KMS-11 (cell line): Measurements from ENCODE around the gene GGA3.

Experiments used
- H2AFZ ChIP-seq: fragments of 200-600 bp; sonication (generic); 2 replicates; pipeline ENCODE4 v1.6.1; 2016; ENCODE audit warnings: antibody characterized with exemption, mixed run types, low read depth
- H3K27ac ChIP-seq: fragments of 200-600 bp; sonication (generic); 2 replicates; pipeline ENCODE4 v1.6.1; 2016; ENCODE audit warnings: mild to moderate bottlenecking, mixed run types
- H3K27me3 ChIP-seq: fragments of 200-600 bp; sonication (generic); 2 replicates; pipeline ENCODE4 v1.6.1; 2017; ENCODE audit warnings: mild to moderate bottlenecking, low read depth, mixed run types, moderate library complexity; ENCODE audit not compliant: insufficient read depth
- H3K36me3 ChIP-seq: fragments of 200-600 bp; sonication (generic); 2 replicates; pipeline ENCODE4 v1.6.1; 2017; ENCODE audit warnings: mild to moderate bottlenecking, mixed run types; ENCODE audit not compliant: insufficient read depth
- H3K4me1 ChIP-seq: fragments of 200-600 bp; sonication (generic); 2 replicates; pipeline ENCODE4 v1.6.1; 2016; ENCODE audit warnings: mild to moderate bottlenecking, low read depth, mixed run types; ENCODE audit not compliant: poor library complexity, severe bottlenecking
- H3K4me2 ChIP-seq: fragments of 200-600 bp; sonication (generic); 2 replicates; pipeline ENCODE4 v1.7.0; 2016; ENCODE audit warnings: mild to moderate bottlenecking, mixed run types
- H3K4me3 ChIP-seq: fragments of 200-600 bp; sonication (generic); IDR thresholded peaks from 2 replicates; pipeline ENCODE4 v1.6.1; 2017; ENCODE audit warnings: low read depth, low read length, mixed read lengths; ENCODE audit not compliant: insufficient read depth
- H3K79me2 ChIP-seq: fragments of 200-600 bp; sonication (generic); 2 replicates; pipeline ENCODE4 v1.6.1; 2016; ENCODE audit warnings: low read depth, mixed run types; ENCODE audit not compliant: insufficient read depth
- H3K9ac ChIP-seq: fragments of 200-600 bp; sonication (generic); 2 replicates; pipeline ENCODE4 v1.6.1; 2016; ENCODE audit warnings: mild to moderate bottlenecking, mixed run types
- H4K20me1 ChIP-seq: fragments of 200-600 bp; sonication (generic); 2 replicates; pipeline ENCODE4 v1.6.1; 2016; ENCODE audit warnings: mild to moderate bottlenecking, mixed run types; ENCODE audit not compliant: insufficient read depth
- TF ChIP-seq, protein P1 (sequence below): fragments of 200-600 bp; sonication (generic); conservative IDR thresholded peaks from 2 replicates; pipeline ENCODE4 v1.6.1; 2017; ENCODE audit warnings: low read depth, mild to moderate bottlenecking, antibody characterized with exemption, low read length, moderate library complexity, mixed read lengths

Gene GGA3

DNA sequence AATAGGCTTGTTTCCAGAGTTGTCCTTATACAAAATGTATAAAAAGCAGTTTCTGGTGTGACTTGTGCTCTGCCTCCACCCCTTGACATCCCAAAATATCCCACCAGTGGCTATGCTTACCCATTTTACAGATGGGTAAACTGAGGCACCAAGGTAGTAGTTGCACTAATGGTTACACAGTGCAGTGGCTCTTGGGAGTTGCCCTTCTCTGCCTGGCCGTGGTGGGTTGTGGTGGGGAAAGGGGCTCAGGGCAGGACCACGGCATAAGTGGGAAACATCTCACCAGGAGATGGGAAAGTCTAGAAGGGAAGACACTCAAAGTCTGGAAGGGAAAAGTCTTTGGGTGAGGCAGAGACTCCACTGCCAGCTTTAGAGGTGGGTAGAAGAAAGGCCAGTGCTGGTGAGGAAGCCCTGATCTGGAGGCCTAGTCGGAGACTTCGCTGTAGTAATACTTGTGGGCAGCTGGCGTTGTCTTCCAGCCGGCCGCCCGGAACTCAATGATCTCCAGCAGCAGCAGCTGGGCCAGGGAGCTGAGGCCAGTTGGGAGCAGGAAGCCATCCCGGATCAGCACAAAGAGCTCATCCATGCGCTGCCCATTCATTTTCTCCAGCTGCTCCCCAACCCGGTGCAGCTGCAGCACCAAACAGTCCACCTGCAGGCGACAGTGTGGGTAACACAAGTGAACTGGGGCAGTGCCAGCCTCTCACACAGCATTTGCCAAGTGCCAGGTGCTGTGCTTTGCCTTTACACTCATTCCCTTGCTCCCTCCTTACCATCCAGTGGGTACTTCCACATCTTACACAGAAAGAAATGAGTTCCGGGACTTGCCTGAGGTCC is 5.1 kb upstream of the GGA3 start:
- H2AFZ ChIP-seq: no peak overlapping the region
- H3K79me2 ChIP-seq: peaks cover 21% of the 10 kb centered on the region
- H3K27me3 ChIP-seq: no peaks in the 10 kb centered on the region
- TF ChIP-seq, protein P1, sequence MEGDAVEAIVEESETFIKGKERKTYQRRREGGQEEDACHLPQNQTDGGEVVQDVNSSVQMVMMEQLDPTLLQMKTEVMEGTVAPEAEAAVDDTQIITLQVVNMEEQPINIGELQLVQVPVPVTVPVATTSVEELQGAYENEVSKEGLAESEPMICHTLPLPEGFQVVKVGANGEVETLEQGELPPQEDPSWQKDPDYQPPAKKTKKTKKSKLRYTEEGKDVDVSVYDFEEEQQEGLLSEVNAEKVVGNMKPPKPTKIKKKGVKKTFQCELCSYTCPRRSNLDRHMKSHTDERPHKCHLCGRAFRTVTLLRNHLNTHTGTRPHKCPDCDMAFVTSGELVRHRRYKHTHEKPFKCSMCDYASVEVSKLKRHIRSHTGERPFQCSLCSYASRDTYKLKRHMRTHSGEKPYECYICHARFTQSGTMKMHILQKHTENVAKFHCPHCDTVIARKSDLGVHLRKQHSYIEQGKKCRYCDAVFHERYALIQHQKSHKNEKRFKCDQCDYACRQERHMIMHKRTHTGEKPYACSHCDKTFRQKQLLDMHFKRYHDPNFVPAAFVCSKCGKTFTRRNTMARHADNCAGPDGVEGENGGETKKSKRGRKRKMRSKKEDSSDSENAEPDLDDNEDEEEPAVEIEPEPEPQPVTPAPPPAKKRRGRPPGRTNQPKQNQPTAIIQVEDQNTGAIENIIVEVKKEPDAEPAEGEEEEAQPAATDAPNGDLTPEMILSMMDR: no peak
- H3K9ac ChIP-seq: no peak overlapping the region
- peaks cover 34% of the 10 kb centered on the region for H3K4me1 ChIP-seq
- no peak overlapping the region for H3K4me2 ChIP-seq
- H4K20me1 ChIP-seq: no peaks in the 10 kb centered on the region
- H3K4me3 ChIP-seq: no peak overlapping the region
- no peaks in the 10 kb centered on the region for H3K36me3 ChIP-seq
- no peak overlapping the region for H3K27ac ChIP-seq

DNA sequence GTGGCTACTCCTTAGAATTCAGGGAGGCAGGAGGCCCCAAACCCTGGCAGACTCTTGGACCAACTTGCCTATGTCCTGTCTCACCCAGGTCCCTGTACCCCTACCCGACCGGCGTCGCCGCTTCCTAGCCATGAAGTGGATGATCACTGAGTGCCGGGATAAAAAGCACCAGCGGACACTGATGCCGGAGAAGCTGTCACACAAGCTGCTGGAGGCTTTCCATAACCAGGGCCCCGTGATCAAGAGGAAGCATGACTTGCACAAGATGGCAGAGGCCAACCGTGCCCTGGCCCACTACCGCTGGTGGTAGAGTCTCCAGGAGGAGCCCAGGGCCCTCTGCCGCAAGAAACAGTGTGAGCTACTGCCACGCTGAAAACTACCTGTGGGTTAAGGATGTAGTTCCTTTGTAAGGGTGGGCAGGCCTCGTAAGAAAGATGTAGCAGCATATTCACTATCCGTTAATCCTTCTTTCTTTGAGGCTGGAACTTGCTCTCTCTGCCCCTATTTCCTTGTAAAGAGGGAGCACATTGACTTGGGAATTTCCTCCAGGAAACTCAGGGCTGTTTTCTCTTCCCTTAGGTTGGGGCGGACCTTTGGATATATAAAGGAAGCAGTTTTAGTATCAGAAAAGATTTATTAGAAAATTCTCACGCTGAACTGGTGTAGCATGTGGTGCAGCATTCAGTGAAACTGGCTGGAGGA is 4.4 kb upstream of the GGA3 start:
- no peaks in the 10 kb centered on the region for H3K36me3 ChIP-seq
- no peak overlapping the region for H3K9ac ChIP-seq
- H4K20me1 ChIP-seq: no peaks in the 10 kb centered on the region
- H3K27ac ChIP-seq: no peak overlapping the region
- peaks cover 34% of the 10 kb centered on the region for H3K4me1 ChIP-seq
- H3K4me2 ChIP-seq: no peak overlapping the region
- H2AFZ ChIP-seq: no peak overlapping the region
- TF ChIP-seq, protein P1: no peak
- H3K4me3 ChIP-seq: no peak overlapping the region
- H3K27me3 ChIP-seq: no peaks in the 10 kb centered on the region
- peaks cover 26% of the 10 kb centered on the region for H3K79me2 ChIP-seq

DNA sequence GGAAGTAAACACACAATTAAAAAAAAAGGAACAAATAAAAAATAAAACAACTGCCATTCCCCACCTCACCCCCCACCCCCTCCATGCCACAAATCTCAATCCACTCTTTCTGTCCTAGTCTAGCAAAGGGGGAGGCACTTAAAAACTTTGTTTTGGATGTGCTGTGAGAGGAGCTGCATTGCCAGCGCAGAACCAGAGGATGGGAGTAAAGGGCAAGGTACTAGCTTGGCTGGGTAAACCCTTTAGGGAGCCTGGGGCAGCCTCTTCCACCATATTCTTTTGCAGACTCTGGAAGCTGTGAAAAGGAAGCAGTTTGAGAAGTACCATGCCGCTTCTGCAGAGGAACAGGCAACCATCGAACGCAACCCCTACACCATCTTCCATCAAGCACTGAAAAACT is 1.6 kb upstream of the GGA3 start:
- Histone ChIP-seq H3K27ac (peak overlapping the region; percentile 95; the same call in 1 of the 2 replicates), H3K4me3 (no peak overlapping the region), H3K4me1 (peaks cover 30% of the 10 kb centered on the region), H2AFZ (no peak overlapping the region), H3K27me3 (no peaks in the 10 kb centered on the region), H3K9ac (peak overlapping the region; percentile 97; the same call in 1 of the 2 replicates), H4K20me1 (no peaks in the 10 kb centered on the region), H3K4me2 (peak overlapping the region; percentile 89), H3K79me2 (peaks cover 53% of the 10 kb centered on the region), H3K36me3 (no peaks in the 10 kb centered on the region)
- TF ChIP-seq, protein P1: no peak

DNA sequence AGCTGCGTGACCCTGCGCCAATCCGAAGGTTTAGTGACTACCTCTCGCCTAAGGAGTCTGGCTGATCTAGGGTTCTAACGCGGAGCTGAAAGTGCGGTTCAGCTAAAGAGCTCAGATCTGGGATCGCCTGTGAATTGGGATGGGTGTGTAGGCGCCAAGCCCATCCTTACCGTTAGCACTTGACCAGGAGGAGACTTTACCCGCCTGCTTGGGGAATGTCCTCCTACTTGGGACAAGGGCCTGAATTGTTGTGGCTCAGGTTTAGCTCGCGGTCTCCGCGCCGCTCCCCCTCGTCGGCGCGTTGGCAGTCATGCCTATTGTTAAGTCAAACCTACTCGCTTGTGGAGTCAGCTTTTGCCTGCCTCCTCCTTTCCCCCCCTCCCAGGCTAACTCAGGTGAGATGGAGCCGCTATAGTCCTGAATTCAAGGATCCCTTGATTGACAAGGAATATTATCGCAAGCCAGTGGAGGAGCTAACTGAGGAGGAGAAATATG is 753 bp upstream of the GGA3 start:
- Histone ChIP-seq H3K79me2 (peaks cover 60% of the 10 kb centered on the region), H3K9ac (peak overlapping the region; percentile 97), H2AFZ (peak overlapping the region; percentile 82), H3K4me2 (peak overlapping the region; percentile 89), H3K4me3 (no peak overlapping the region), H4K20me1 (no peaks in the 10 kb centered on the region), H3K27ac (peak overlapping the region; percentile 95), H3K4me1 (peaks cover 28% of the 10 kb centered on the region), H3K36me3 (no peaks in the 10 kb centered on the region), H3K27me3 (no peaks in the 10 kb centered on the region)
- TF ChIP-seq, protein P1: no peak
